Astrocyte (in vitro differentiated cells and primary cell): ENCODE data around the gene TNPO3. TPM values are rescaled to one million over a fixed set of nuclear protein-coding genes. Genes with fewer than 3 reads are reported as not detected.
A peak's percentile ranks its signal among the peaks of the same experiment; 100 is the strongest.

Experiments
- DNase-seq: peaks from one replicate; pipeline ENCODE4 v3.0.0-alpha.2; 2010; ENCODE audit warnings: low read depth
- FAIRE-seq: peaks from 2 replicates; lab custom pipeline; 2011; peaks lifted over from hg19 to GRCh38; lab: Jason Lieb, UNC
- H2AFZ ChIP-seq: 2 replicates; pipeline ENCODE4 v1.6.0; 2012; ENCODE audit warnings: low read depth, low read length, inconsistent platforms
- H3K27ac ChIP-seq: 2 replicates; pipeline ENCODE4 v1.5.1; 2011; ENCODE audit warnings: low read depth, low read length, inconsistent platforms
- H3K27me3 ChIP-seq: 2 replicates; pipeline ENCODE4 v1.6.0; 2011; ENCODE audit warnings: low read length, inconsistent platforms; ENCODE audit not compliant: insufficient read depth
- H3K36me3 ChIP-seq: 2 replicates; pipeline ENCODE4 v1.5.1; 2011; ENCODE audit warnings: low read length, inconsistent platforms; ENCODE audit not compliant: insufficient read depth
- H3K4me1 ChIP-seq: 2 replicates; pipeline ENCODE4 v1.5.1; 2011; ENCODE audit warnings: low read length, inconsistent platforms; ENCODE audit not compliant: insufficient read depth
- H3K4me2 ChIP-seq: 2 replicates; pipeline ENCODE4 v1.6.0; 2012; ENCODE audit warnings: low read length, inconsistent platforms
- H3K4me3 ChIP-seq: 2 replicates; pipeline ENCODE4 v1.5.1; 2011; ENCODE audit warnings: low read depth, mild to moderate bottlenecking, low read length, inconsistent platforms; ENCODE audit not compliant: insufficient read depth
- H3K79me2 ChIP-seq: 2 replicates; pipeline ENCODE4 v1.6.0; 2012; ENCODE audit warnings: mild to moderate bottlenecking, low read length, inconsistent platforms; ENCODE audit not compliant: insufficient read depth
- H3K9ac ChIP-seq: 2 replicates; pipeline ENCODE4 v1.6.0; 2012; ENCODE audit warnings: mild to moderate bottlenecking, low read length, inconsistent platforms
- H3K9me3 ChIP-seq: 2 replicates; pipeline ENCODE4 v1.5.1; 2012; ENCODE audit warnings: low read depth, mild to moderate bottlenecking, low read length, inconsistent platforms; ENCODE audit not compliant: insufficient read depth
- H4K20me1 ChIP-seq: 2 replicates; pipeline ENCODE4 v1.6.0; 2012; ENCODE audit warnings: low read length, inconsistent platforms; ENCODE audit not compliant: insufficient read depth
- H3K27ac Mint-ChIP-seq: one replicate; pipeline ENCODE4 v1.8.0; 2021; ENCODE audit warnings: mild to moderate bottlenecking, mixed read lengths; ENCODE audit not compliant: unreplicated experiment
- H3K27me3 Mint-ChIP-seq: one replicate; pipeline ENCODE4 v1.8.0; 2021; ENCODE audit warnings: low read depth, mixed read lengths; ENCODE audit not compliant: unreplicated experiment
- H3K36me3 Mint-ChIP-seq: one replicate; pipeline ENCODE4 v1.8.0; 2021; ENCODE audit warnings: low read depth, mixed read lengths; ENCODE audit not compliant: unreplicated experiment
- H3K4me1 Mint-ChIP-seq: one replicate; pipeline ENCODE4 v1.8.0; 2021; ENCODE audit warnings: low read depth, mixed read lengths; ENCODE audit not compliant: unreplicated experiment
- H3K4me3 Mint-ChIP-seq: one replicate; pipeline ENCODE4 v1.8.0; 2021; ENCODE audit warnings: mild to moderate bottlenecking, moderate library complexity, mixed read lengths; ENCODE audit not compliant: unreplicated experiment
- H3K9me3 Mint-ChIP-seq: one replicate; pipeline ENCODE4 v1.8.0; 2021; ENCODE audit warnings: mild to moderate bottlenecking, mixed read lengths; ENCODE audit not compliant: unreplicated experiment
- EZH2 ChIP-seq: IDR thresholded peaks from 2 replicates; pipeline ENCODE4 v1.6.1; 2012; ENCODE audit warnings: mild to moderate bottlenecking, low read length, inconsistent platforms; ENCODE audit not compliant: insufficient read depth
- total RNA-seq: library from RNA; stranded (reverse); gene quantifications from 2 replicates; pipeline ENCODE4 v1.2.1, GENCODE V29; 2021
- TF ChIP-seq, protein P1 (sequence below): IDR thresholded peaks from 2 replicates; pipeline ENCODE4 v1.5.1; 2011; ENCODE audit warnings: low read depth, mild to moderate bottlenecking, inconsistent platforms, low read length, moderate library complexity; ENCODE audit not compliant: insufficient read depth

The TNPO3 gene
- total RNA-seq, 1 donor from 2014 or later = 49.2 TPM

DNA sequence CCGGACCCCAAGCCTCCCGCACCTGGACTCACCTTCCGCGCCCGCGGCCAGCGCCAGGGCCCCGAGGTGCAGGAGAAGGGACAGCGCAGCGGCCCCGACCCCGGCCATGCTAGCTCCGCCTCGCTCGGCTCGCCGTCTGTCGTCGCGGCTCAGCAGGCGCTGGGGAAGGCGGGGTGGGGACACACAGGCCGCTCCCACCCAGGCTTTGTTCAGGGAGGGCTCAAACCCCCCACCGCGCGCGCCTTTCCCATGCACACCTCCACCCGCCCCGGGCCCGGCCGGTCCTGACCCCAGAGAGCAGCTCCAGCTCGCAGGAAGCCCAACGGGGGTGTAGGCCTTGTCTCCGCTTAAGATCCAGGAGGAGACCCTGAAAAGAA, 144.4 kb downstream of the TNPO3 start, which contains the start of gene KCP:
Gene KCP (minus strand): TSS at position 141 of the 377 bp plus-strand sequence. CDS start 33 bp downstream, at position 108.
- Histone ChIP-seq H3K36me3 (no peaks in the 10 kb centered on the region), H3K9me3 (no peaks in the 10 kb centered on the region), H3K27ac (no peak within 1 kb of the TSS), H3K4me1 (peaks cover 6% of the 10 kb centered on the region), H4K20me1 (no peaks in the 10 kb centered on the region), H3K4me2 (peak within 1 kb of the TSS; percentile 83), H3K9ac (peak within 1 kb of the TSS; percentile 47), H3K27me3 (peaks cover 37% of the 10 kb centered on the region), H3K79me2 (no peaks in the 10 kb centered on the region), H2AFZ (peak within 1 kb of the TSS; percentile 61), H3K4me3 (peak within 1 kb of the TSS; percentile 53)
- Mint-ChIP-seq H3K27ac (no peak within 1 kb of the TSS), H3K4me1 (peaks cover 9% of the 10 kb centered on the region), H3K4me3 (peak within 1 kb of the TSS; percentile 54), H3K36me3 (peaks cover 8% of the 10 kb centered on the region), H3K27me3 (peaks cover 63% of the 10 kb centered on the region), H3K9me3 (no peaks in the 10 kb centered on the region)
- DNase-seq (no peak), FAIRE-seq (no peak)
- TF ChIP-seq, protein P1, sequence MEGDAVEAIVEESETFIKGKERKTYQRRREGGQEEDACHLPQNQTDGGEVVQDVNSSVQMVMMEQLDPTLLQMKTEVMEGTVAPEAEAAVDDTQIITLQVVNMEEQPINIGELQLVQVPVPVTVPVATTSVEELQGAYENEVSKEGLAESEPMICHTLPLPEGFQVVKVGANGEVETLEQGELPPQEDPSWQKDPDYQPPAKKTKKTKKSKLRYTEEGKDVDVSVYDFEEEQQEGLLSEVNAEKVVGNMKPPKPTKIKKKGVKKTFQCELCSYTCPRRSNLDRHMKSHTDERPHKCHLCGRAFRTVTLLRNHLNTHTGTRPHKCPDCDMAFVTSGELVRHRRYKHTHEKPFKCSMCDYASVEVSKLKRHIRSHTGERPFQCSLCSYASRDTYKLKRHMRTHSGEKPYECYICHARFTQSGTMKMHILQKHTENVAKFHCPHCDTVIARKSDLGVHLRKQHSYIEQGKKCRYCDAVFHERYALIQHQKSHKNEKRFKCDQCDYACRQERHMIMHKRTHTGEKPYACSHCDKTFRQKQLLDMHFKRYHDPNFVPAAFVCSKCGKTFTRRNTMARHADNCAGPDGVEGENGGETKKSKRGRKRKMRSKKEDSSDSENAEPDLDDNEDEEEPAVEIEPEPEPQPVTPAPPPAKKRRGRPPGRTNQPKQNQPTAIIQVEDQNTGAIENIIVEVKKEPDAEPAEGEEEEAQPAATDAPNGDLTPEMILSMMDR = no peak
- no peak for TF ChIP-seq EZH2

DNA sequence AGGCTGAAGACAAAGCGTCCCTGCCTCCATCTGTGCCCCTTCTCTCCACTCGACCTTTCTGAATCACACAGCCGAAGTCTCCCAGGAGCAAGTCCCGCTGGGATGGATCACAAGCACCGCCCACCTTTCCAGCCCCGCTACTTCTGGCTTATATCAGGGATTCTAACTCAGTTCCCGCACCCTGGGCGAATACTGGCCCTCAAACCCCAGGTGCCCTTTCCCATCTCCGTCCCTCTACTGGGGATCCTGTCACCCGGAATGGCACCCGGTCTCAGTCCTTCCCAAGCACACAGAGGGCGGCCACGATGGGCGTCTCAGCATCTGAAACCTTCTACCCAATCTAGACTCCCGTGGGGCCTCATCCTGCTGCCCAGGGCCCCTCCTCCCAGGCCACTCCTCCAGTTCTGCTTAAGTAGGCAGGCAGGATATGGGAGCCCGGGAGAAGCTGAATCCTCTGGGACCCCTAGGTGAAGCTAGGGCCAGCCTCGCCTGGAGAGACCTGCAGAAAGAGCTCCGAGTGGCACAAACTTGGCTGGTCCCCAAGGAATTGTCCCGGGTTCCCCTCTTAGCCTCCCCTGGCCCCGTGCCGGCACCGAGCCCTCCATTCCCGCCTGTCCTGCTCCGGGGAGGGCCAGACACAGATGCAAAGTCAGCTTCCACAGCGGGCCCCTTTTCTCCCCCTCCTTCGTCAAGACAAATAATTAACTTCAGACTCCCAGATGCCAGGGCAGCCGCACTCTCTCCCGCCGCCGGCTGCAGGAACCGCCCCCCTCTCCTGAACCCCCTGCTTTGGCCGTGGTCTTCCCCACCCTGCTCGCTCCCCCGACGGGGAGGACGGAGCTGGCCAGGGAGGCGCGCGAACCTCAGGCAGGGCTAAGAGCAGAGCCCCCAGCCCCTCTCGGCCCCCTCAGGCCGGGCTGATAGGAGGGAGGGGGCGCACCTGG, 145.0 kb downstream of the TNPO3 start:
- H3K4me3 Mint-ChIP-seq = peak overlapping the region; percentile 54

More for the DNA sequence above, 145.0 kb downstream of the TNPO3 start:
- H3K79me2 ChIP-seq = no peaks in the 10 kb centered on the region
- no peaks in the 10 kb centered on the region for H3K9me3 ChIP-seq
- peaks cover 66% of the 10 kb centered on the region for H3K27me3 Mint-ChIP-seq
- FAIRE-seq (no peak), DNase-seq (peak; percentile 25)
- peak overlapping the region; percentile 53 for H3K4me3 ChIP-seq
- H3K27ac ChIP-seq = no peak overlapping the region
- TF ChIP-seq, protein P1 = no peak
- TF ChIP-seq EZH2 = peak; percentile 78
- peaks cover 9% of the 10 kb centered on the region for H3K4me1 Mint-ChIP-seq
- H3K36me3 ChIP-seq = no peaks in the 10 kb centered on the region
- peak overlapping the region; percentile 47 for H3K9ac ChIP-seq
- H2AFZ ChIP-seq = peak overlapping the region; percentile 61
- no peaks in the 10 kb centered on the region for H4K20me1 ChIP-seq
- no peaks in the 10 kb centered on the region for H3K9me3 Mint-ChIP-seq
- peaks cover 33% of the 10 kb centered on the region for H3K27me3 ChIP-seq
- peak overlapping the region; percentile 83 for H3K4me2 ChIP-seq
- H3K27ac Mint-ChIP-seq = no peak overlapping the region
- H3K36me3 Mint-ChIP-seq = peaks cover 6% of the 10 kb centered on the region
- peaks cover 6% of the 10 kb centered on the region for H3K4me1 ChIP-seq
